AG04449 (cell line): ENCODE measurements around the gene CDC14A.

Source experiments
- CTCF ChIA-PET: fragments of 350-600 bp; formaldehyde crosslinking; extraction: SDS; loops from one replicate; lab custom pipeline; 2021; ENCODE audit warnings: antibody characterized with exemption; lab: Yijun Ruan, JAX
- POLR2A ChIA-PET: fragments of 400-600, 350-600 bp; formaldehyde crosslinking; extraction: SDS; loops from one replicate; lab custom pipeline; 2020; ENCODE audit warnings: antibody characterized with exemption, inconsistent platforms; lab: Yijun Ruan, JAX
- DNase-seq: peaks from one replicate; pipeline ENCODE4 v3.0.0-alpha.2; 2010; ENCODE audit warnings: low read depth, low spot score
- H3K4me3 ChIP-seq: 2 replicates; pipeline ENCODE4 v1.5.1; 2011; ENCODE audit warnings: low read depth, mild to moderate bottlenecking, control low read depth, low read length
- CTCF ChIP-seq: IDR thresholded peaks from one replicate; pipeline ENCODE4 v1.5.1; 2011; ENCODE audit warnings: mild to moderate bottlenecking, moderate library complexity, low read length, control low read depth, inconsistent platforms; ENCODE audit not compliant: insufficient read depth; ENCODE audit errors: missing control alignments

CDC14A gene

GRCh38 chr1:100415498-100415778 lies 63.1 kb downstream of the CDC14A start:
- POLR2A ChIA-PET = no interaction called here
- H3K4me3 ChIP-seq = no peak overlapping the region
- no peak for TF ChIP-seq CTCF
- DNase-seq = no peak
- CTCF ChIA-PET = interaction anchor here (2.5 kb wide), 1 partner anchor 41 kb away, joined by 9 read pairs; no protein-coding TSS in a partner anchor

DNA sequence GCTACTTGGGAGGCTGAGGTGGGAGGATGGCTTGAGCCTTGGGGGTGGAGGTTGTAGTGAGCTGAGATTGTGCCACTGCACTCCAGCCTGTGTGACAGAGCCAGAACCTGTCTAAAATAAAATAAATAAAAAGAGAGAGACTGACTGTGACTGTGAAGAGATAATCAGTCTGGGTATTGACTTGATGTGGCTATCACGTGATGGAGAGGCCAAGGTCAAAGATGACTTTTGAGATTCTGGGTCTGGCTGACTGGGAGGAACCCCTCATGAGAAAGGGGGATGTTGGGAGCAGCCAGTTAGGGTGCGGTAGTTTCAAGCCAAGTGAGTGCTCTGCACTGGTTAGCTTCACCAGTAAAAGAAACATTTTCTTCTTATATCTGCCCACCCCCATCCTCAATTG lies 66.8 kb downstream of the CDC14A start:
- CTCF ChIA-PET = no interaction called here
- POLR2A ChIA-PET = no interaction called here
- DNase-seq = no peak
- no peak for TF ChIP-seq CTCF
- H3K4me3 ChIP-seq = no peak overlapping the region

DNA sequence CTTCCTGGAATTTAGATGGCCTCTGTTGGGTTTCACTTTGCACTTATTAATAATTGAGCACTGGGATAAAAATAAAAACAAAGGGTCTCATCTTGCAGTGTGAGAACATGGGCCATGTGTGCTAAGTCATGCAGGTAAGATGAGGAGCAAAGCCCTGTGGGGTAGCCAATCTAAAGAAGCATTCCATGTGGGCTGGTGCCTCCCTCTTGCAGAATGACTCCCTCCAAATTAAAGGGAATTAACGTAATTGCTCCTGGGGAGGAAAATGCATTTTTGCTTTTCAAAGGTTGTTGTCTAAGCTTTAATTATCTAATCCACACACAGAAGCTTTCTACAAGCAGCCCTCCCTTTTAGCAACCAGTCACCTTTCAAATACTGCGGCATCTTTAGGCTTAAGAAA lies 69.8 kb downstream of the CDC14A start:
- no peak for TF ChIP-seq CTCF
- ChIA-PET CTCF (interaction anchor here (2.1 kb wide), 1 partner anchor 33 kb away, joined by 6 read pairs; no protein-coding TSS in a partner anchor), POLR2A (no interaction called here)
- DNase-seq = no peak
- H3K4me3 ChIP-seq = no peak overlapping the region

GRCh38 chr1:100423832-100424337 lies 71.6 kb downstream of the CDC14A start:
- no peak for TF ChIP-seq CTCF
- DNase-seq = no peak
- ChIA-PET POLR2A (no interaction called here), CTCF (interaction anchor here (1.6 to 2.1 kb wide), 2 partner anchors 10 to 31 kb away, joined by 6 to 8 read pairs; no protein-coding TSS in a partner anchor)
- no peak overlapping the region for H3K4me3 ChIP-seq

- H3K4me3 ChIP-seq = no peak overlapping the region
- DNase-seq = no peak
- no peak for TF ChIP-seq CTCF
- ChIA-PET POLR2A (no interaction called here), CTCF (no interaction called here)
Observed at GRCh38 chr1:100428160-100428559, 75.9 kb downstream of the CDC14A start.

- no peak overlapping the region for H3K4me3 ChIP-seq
- POLR2A ChIA-PET = no interaction called here
- DNase-seq = no peak
- no peak for TF ChIP-seq CTCF
- CTCF ChIA-PET = no interaction called here
Observed at GRCh38 chr1:100430325-100430756, 78.0 kb downstream of the CDC14A start.
